C4-2B (cell line): ENCODE data around the gene STK35.

Experiments
- CTCF ChIP-seq: fragments of 450-650 bp; conservative IDR thresholded peaks from 2 replicates; pipeline ENCODE4 v1.5.1; 2017; ENCODE audit warnings: mild to moderate bottlenecking
- ZFX ChIP-seq: fragments of 450-650 bp; IDR thresholded peaks from 2 replicates; pipeline ENCODE4 v1.6.1; 2017

GRCh38 chr20:2088891-2089290 lies 12.7 kb upstream of the STK35 start:
- TF ChIP-seq CTCF (no peak), ZFX (no peak)
